SK-N-SH (cell line): ENCODE results near the gene LSS. TPM values are rescaled to one million over a fixed set of nuclear protein-coding genes. Genes with fewer than 3 reads are reported as not detected.

Experiments used
- CTCF ChIA-PET: fragments of 300-600, 350-600 bp; formaldehyde crosslinking; extraction: SDS; loops from one replicate; lab custom pipeline; 2021; lab: Yijun Ruan, JAX
- POLR2A ChIA-PET: fragments of 350-600 bp; sonication (Branson Sonifier 250); formaldehyde crosslinking; extraction: SDS; loops from one replicate; lab custom pipeline; 2020; ENCODE audit warnings: antibody characterized with exemption, inconsistent platforms; lab: Yijun Ruan, JAX
- DNase-seq: peaks from one replicate; pipeline ENCODE4 v3.0.0; 2012
- H2AFZ ChIP-seq: fragments of 200-600 bp; sonication (generic); 2 replicates; pipeline ENCODE4 v1.8.1; 2016; ENCODE audit warnings: antibody characterized with exemption, mild to moderate bottlenecking, low read depth
- H3F3A ChIP-seq: fragments of 200-600 bp; sonication (generic); replicated peaks from 2 replicates; pipeline ENCODE3; 2016; ENCODE audit warnings: antibody characterized with exemption, mild to moderate bottlenecking; ENCODE audit not compliant: insufficient read depth
- H3K27ac ChIP-seq, 2 experiments: fragments of 200-500 bp in 1 of 2; fragments of 200-600 bp in 1 of 2; sonication (Bioruptor generic) in 1 of 2; sonication (generic), shearing (Covaris generic) in 1 of 2; 2 replicates each; pipeline versions ENCODE4 v1.5.1 to v1.6.1; 2014 to 2016; ENCODE audit warnings: low read depth in 2 of 2, inconsistent platforms in 1 of 2, low read length in 1 of 2, mild to moderate bottlenecking in 1 of 2, mixed read lengths in 1 of 2
- H3K27me3 ChIP-seq: fragments of 200-600 bp; sonication (generic), shearing (Covaris generic); 2 replicates; pipeline ENCODE4 v1.6.1; 2016; ENCODE audit warnings: mixed run types; ENCODE audit not compliant: insufficient read depth
- H3K36me3 ChIP-seq, 2 experiments: fragments of 200-500 bp in 1 of 2; fragments of 200-600 bp in 1 of 2; sonication (Bioruptor generic) in 1 of 2; sonication (generic) in 1 of 2; replicated peaks in 1 of 2; 2 replicates each; pipeline versions ENCODE3 to v1.5.1; 2014 to 2016; ENCODE audit warnings: low read length in 1 of 2, mild to moderate bottlenecking in 1 of 2; ENCODE audit not compliant: insufficient read depth in 2 of 2, control insufficient read depth in 1 of 2
- H3K4me1 ChIP-seq, 2 experiments: fragments of 200-500 bp in 1 of 2; fragments of 200-600 bp in 1 of 2; sonication (Bioruptor generic) in 1 of 2; sonication (generic), shearing (Covaris generic) in 1 of 2; 2 replicates each; pipeline versions ENCODE4 v1.5.1 to v1.6.1; 2014 to 2016; ENCODE audit warnings: low read depth in 1 of 2, low read length in 1 of 2, mixed run types in 1 of 2; ENCODE audit not compliant: insufficient read depth in 2 of 2, control insufficient read depth in 1 of 2
- H3K4me2 ChIP-seq: fragments of 200-600 bp; sonication (generic), shearing (Covaris generic); 2 replicates; pipeline ENCODE4 v1.6.1; 2017; ENCODE audit warnings: mixed run types
- H3K4me3 ChIP-seq, 2 experiments: fragments of 200-500 bp in 1 of 2; fragments of 200-600 bp in 1 of 2; sonication (Bioruptor generic) in 1 of 2; sonication (generic), shearing (Covaris generic) in 1 of 2; 2 replicates each; pipeline versions ENCODE4 v1.5.1 to v1.8.1; 2014 to 2016; ENCODE audit warnings: low read depth in 2 of 2, inconsistent platforms in 1 of 2, low read length in 1 of 2, mild to moderate bottlenecking in 1 of 2, mixed read lengths in 1 of 2, moderate library complexity in 1 of 2
- H3K79me2 ChIP-seq: fragments of 200-600 bp; sonication (generic); 2 replicates; pipeline ENCODE4 v1.8.1; 2017; ENCODE audit warnings: mild to moderate bottlenecking; ENCODE audit not compliant: insufficient read depth
- H3K9ac ChIP-seq: fragments of 200-600 bp; sonication (generic); 2 replicates; pipeline ENCODE4 v1.6.1; 2017; ENCODE audit warnings: mixed run types
- H3K9me2 ChIP-seq: fragments of 200-600 bp; sonication (generic); 2 replicates; pipeline ENCODE4 v1.6.1; 2017; ENCODE audit warnings: mixed run types
- H3K9me3 ChIP-seq: fragments of 200-600 bp; sonication (generic); 2 replicates; pipeline ENCODE4 v1.6.1; 2017; ENCODE audit warnings: mixed run types, mild to moderate bottlenecking, moderate library complexity
- H4K20me1 ChIP-seq: fragments of 200-600 bp; sonication (generic); 2 replicates; pipeline ENCODE4 v1.6.1; 2017; ENCODE audit warnings: mild to moderate bottlenecking, mixed run types; ENCODE audit not compliant: insufficient read depth
- EP300 ChIP-seq, 2 experiments: IDR thresholded peaks; 2 replicates each; pipeline versions ENCODE4 v1.4.0 to v1.6.1; 2012; ENCODE audit warnings: borderline replicate concordance in 1 of 2, low read depth in 1 of 2, low read length in 1 of 2
- EZH2phosphoT487 ChIP-seq: fragments of 200-600 bp; sonication (generic); IDR thresholded peaks from 2 replicates; pipeline ENCODE4 v1.6.1; 2017; ENCODE audit warnings: low read depth, mixed run types, mild to moderate bottlenecking, antibody characterized with exemption, moderate library complexity, borderline replicate concordance
- FOXM1 ChIP-seq: IDR thresholded peaks from 2 replicates; pipeline ENCODE4 v1.4.0; 2012; ENCODE audit warnings: low read depth, mild to moderate bottlenecking
- GATA2 ChIP-seq: sonication (generic); formaldehyde crosslinking; IDR thresholded peaks from 2 replicates; pipeline ENCODE4 v1.5.0; 2020; ENCODE audit warnings: mild to moderate bottlenecking, missing genetic modification reagents
- IRF3 ChIP-seq: fragments of 150-350 bp; IDR thresholded peaks from 2 replicates; pipeline ENCODE4 v1.6.1; 2016; ENCODE audit warnings: mild to moderate bottlenecking, low read depth, low read length
- JUND ChIP-seq: IDR thresholded peaks from 2 replicates; pipeline ENCODE4 v1.4.0; 2012
- MEF2A ChIP-seq: IDR thresholded peaks from 2 replicates; pipeline ENCODE4 v1.4.0; 2012; ENCODE audit warnings: low read depth, borderline replicate concordance
- MXI1 ChIP-seq: IDR thresholded peaks from 2 replicates; pipeline ENCODE4 v1.6.1; 2012; ENCODE audit warnings: mild to moderate bottlenecking, low read depth, low read length, improper control_type of control experiment
- NRF1 ChIP-seq: IDR thresholded peaks from 2 replicates; pipeline ENCODE4 v1.6.1; 2012; ENCODE audit warnings: low read depth, mild to moderate bottlenecking, low read length
- RFX5 ChIP-seq: IDR thresholded peaks from 2 replicates; pipeline ENCODE4 v1.6.1; 2012; ENCODE audit warnings: mild to moderate bottlenecking, improper control_type of control experiment, low read length
- SMC3 ChIP-seq: IDR thresholded peaks from 2 replicates; pipeline ENCODE4 v1.6.1; 2012; ENCODE audit warnings: low read depth, low read length, improper control_type of control experiment
- TAF1 ChIP-seq: IDR thresholded peaks from 2 replicates; pipeline ENCODE4 v1.6.1; 2012; ENCODE audit warnings: low read depth, mild to moderate bottlenecking, low read length, moderate library complexity, borderline replicate concordance
- WGBS: methylation state at CpG from one replicate; pipeline ENCODE4 v1.1.6; 2017; ENCODE audit warnings: low lambda C conversion rate; 5-methylcytosine and 5-hydroxymethylcytosine counted together
- polyA plus RNA-seq, 3 experiments: library from polyadenylated mRNA; depleted of rRNA; stranded (reverse); fragments of >200 nt; gene quantifications; 2 replicates each; pipeline ENCODE4 v1.2.3, GENCODE V29; 2012
- TF ChIP-seq, protein P1 (sequence below): IDR thresholded peaks from 2 replicates; pipeline ENCODE4 v1.4.0; 2012; ENCODE audit warnings: low read depth, borderline replicate concordance
- TF ChIP-seq, protein P2 (sequence below): fragments of 150-350 bp; IDR thresholded peaks from 2 replicates; pipeline ENCODE4 v1.6.1; 2017; ENCODE audit warnings: antibody characterized with exemption, low read length, low read depth, borderline replicate concordance
- TF ChIP-seq, protein P3 (sequence below): IDR thresholded peaks from 2 replicates; pipeline ENCODE4; 2012
- TF ChIP-seq, protein P4 (sequence below): IDR thresholded peaks from 2 replicates; pipeline ENCODE4 v1.4.0; 2012; ENCODE audit warnings: low read depth, borderline replicate concordance

LSS gene
- polyA plus RNA-seq, 1 of the 3 experiments (the other 2 are of a cell fraction): 38.7 TPM

GRCh38 chr21:46255166-46255565 lies 26.6 kb upstream of the LSS start:
- Histone ChIP-seq H3K4me1 (no peaks in the 10 kb centered on the region), H2AFZ (no peak overlapping the region), H3K79me2 (no peaks in the 10 kb centered on the region), H3K27me3 (no peaks in the 10 kb centered on the region), H3K4me2 (no peak overlapping the region), H3K36me3 (peaks cover 66 to 69% of the 10 kb centered on the region in 2 experiments), H4K20me1 (no peaks in the 10 kb centered on the region), H3K4me3 (no peak overlapping the region), H3K9me2 (no peaks in the 10 kb centered on the region), H3K27ac (no peak overlapping the region)
- no peak for DNase-seq
- ChIA-PET POLR2A (interaction anchor here (0.6 kb wide), 1 partner anchor 64 kb away, joined by 3 read pairs; no protein-coding TSS in a partner anchor), CTCF (interaction anchor here (0.7 kb wide), 1 partner anchor 10 kb away, joined by 3 read pairs; no protein-coding TSS in a partner anchor)
- WGBS: 92% methylated on average over 10 of the region's 11 CpGs
- TF ChIP-seq RFX5 (no peak), JUND (no peak), MXI1 (no peak), EP300 (IDR thresholded peaks at IDR 0.05; ENCODE audit: borderline replicate concordance in 1 of 2, low read depth in 1 of 2, low read length in 1 of 2) (no peak), MEF2A (no peak), SMC3 (no peak), NRF1 (no peak), EZH2phosphoT487 (no peak), FOXM1 (no peak), IRF3 (no peak), GATA2 (CRISPR knock-in tag) (no peak), TAF1 (no peak)
- TF ChIP-seq, protein P1, sequence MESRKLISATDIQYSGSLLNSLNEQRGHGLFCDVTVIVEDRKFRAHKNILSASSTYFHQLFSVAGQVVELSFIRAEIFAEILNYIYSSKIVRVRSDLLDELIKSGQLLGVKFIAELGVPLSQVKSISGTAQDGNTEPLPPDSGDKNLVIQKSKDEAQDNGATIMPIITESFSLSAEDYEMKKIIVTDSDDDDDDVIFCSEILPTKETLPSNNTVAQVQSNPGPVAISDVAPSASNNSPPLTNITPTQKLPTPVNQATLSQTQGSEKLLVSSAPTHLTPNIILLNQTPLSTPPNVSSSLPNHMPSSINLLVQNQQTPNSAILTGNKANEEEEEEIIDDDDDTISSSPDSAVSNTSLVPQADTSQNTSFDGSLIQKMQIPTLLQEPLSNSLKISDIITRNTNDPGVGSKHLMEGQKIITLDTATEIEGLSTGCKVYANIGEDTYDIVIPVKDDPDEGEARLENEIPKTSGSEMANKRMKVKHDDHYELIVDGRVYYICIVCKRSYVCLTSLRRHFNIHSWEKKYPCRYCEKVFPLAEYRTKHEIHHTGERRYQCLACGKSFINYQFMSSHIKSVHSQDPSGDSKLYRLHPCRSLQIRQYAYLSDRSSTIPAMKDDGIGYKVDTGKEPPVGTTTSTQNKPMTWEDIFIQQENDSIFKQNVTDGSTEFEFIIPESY: no peak
- TF ChIP-seq, protein P2, sequence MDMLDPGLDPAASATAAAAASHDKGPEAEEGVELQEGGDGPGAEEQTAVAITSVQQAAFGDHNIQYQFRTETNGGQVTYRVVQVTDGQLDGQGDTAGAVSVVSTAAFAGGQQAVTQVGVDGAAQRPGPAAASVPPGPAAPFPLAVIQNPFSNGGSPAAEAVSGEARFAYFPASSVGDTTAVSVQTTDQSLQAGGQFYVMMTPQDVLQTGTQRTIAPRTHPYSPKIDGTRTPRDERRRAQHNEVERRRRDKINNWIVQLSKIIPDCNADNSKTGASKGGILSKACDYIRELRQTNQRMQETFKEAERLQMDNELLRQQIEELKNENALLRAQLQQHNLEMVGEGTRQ: no peak
- TF ChIP-seq, protein P3, sequence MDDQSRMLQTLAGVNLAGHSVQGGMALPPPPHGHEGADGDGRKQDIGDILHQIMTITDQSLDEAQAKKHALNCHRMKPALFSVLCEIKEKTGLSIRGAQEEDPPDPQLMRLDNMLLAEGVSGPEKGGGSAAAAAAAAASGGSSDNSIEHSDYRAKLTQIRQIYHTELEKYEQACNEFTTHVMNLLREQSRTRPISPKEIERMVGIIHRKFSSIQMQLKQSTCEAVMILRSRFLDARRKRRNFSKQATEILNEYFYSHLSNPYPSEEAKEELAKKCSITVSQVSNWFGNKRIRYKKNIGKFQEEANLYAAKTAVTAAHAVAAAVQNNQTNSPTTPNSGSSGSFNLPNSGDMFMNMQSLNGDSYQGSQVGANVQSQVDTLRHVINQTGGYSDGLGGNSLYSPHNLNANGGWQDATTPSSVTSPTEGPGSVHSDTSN: no peak
- TF ChIP-seq, protein P4, sequence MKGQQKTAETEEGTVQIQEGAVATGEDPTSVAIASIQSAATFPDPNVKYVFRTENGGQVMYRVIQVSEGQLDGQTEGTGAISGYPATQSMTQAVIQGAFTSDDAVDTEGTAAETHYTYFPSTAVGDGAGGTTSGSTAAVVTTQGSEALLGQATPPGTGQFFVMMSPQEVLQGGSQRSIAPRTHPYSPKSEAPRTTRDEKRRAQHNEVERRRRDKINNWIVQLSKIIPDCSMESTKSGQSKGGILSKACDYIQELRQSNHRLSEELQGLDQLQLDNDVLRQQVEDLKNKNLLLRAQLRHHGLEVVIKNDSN: no peak
- TF ChIP-seq, all 33 proteins: peak for 0
- Histone ChIP-seq H3K9ac (no peak overlapping the region), H3K9me3 (no peaks in the 10 kb centered on the region), H3F3A (peaks cover 9% of the 10 kb centered on the region)
